ENCODE data around the gene TRERF1.

- TF ChIP-seq EZH2 (IDR thresholded peaks at IDR 0.05) (no peak), POLR2AphosphoS5 (IDR thresholded peaks at IDR 0.05; ENCODE audit: borderline replicate concordance, low read depth, low read length) (no peak)
These were observed 17.5 kb downstream of the TRERF1 start for GRCh38 chr6:42434237-42434636.

All from SK-N-MC (cell line).